Upper lobe of left lung (tissue), 4 donors: ENCODE measurements around the gene KATNA1.

Experiments used
- CTCF ChIP-seq, 6 experiments: fragments of 450-650 bp in 4 of 6; fragments of 200-600 bp in 2 of 6; sonication (generic) in 2 of 6; IDR thresholded peaks; one replicate each; pipeline ENCODE4 v1.5.1; 2016 to 2019; ENCODE audit warnings: antibody characterized with exemption in 6 of 6
- POLR2A ChIP-seq, 4 donors: fragments of 450-650 bp; IDR thresholded peaks; one replicate each; pipeline ENCODE4 v1.5.1; 2016 to 2017; ENCODE audit warnings: antibody characterized with exemption in 4 of 4, mild to moderate bottlenecking in 2 of 4
- POLR2AphosphoS5 ChIP-seq, 2 donors: sonication (generic); formaldehyde crosslinking; IDR thresholded peaks; one replicate each; pipeline ENCODE4 v1.5.1; 2017; ENCODE audit warnings: antibody characterized with exemption in 2 of 2

DNA sequence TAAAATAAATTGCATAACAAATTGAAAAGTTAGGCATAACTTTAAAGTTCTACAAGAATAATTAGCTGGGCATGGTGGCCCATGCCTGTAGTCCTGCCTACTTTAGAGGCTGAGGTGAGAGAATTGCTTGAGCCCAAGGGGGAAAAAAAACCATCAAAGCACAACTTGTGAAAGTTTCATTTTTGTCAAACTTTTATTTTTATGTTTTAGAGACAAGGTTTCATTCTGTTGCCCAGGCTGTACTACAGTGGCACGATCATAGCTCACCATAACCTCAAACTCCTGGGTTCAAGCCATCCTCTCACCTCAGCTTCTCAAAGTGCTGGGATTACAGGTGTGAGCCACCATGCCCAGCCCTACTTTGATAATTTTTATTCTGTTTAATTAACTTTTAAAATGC, 14.2 kb downstream of the KATNA1 start:
- no peak for TF ChIP-seq CTCF (IDR thresholded peaks at IDR 0.05)
- no peak for TF ChIP-seq POLR2A (IDR thresholded peaks at IDR 0.05)
- no peak for TF ChIP-seq POLR2AphosphoS5 (IDR thresholded peaks at IDR 0.05)
